GM19395 (cell line): Measurements from ENCODE around the gene SKA3.
"Not testable (repeated sequence)": the region's sequence is repeated elsewhere in the genome, so short reads cannot be mapped to it uniquely, and the experiment has no call there.

Experiments used
- ATAC-seq: cut with Tn5 transposase; IDR thresholded peaks from one replicate; pipeline ENCODE4 v1.9.1; 2021; ENCODE audit warnings: mild to moderate bottlenecking, moderate library complexity; ENCODE audit not compliant: unreplicated experiment

Gene SKA3

GRCh38 chr13:21176215-21176981 lies at the start of gene SKA3, which contains the start of gene MRPL57:
Gene SKA3, minus strand, starts transcription at chr13:21176552. Its CDS starts 75 bp downstream, at chr13:21176477.
Gene MRPL57, plus strand, starts transcription at chr13:21176658. Its CDS starts 259 bp downstream, at chr13:21176917.
- peak; percentile 89 for ATAC-seq

GRCh38 chr13:21225082-21225481 lies 48.7 kb upstream of the SKA3 start:
- no peak for ATAC-seq

GRCh38 chr13:21221268-21221667 lies 44.9 kb upstream of the SKA3 start:
- no peak for ATAC-seq

GRCh38 chr13:21219716-21220115 lies 43.4 kb upstream of the SKA3 start:
- not testable (repeated sequence) for ATAC-seq

- peak; percentile 68 for ATAC-seq
These were observed 42.7 kb upstream of the SKA3 start for GRCh38 chr13:21219036-21219381.

- ATAC-seq = peak; percentile 98
These were observed 42.1 kb upstream of the SKA3 start for GRCh38 chr13:21218351-21219035.

- no peak for ATAC-seq
These were observed 40.0 kb upstream of the SKA3 start for GRCh38 chr13:21216332-21216731.

GRCh38 chr13:21215419-21215818 lies 39.1 kb upstream of the SKA3 start:
- ATAC-seq = not testable (repeated sequence)

GRCh38 chr13:21212138-21212775 lies 35.9 kb upstream of the SKA3 start:
- ATAC-seq = no peak

GRCh38 chr13:21208652-21209154 lies 32.4 kb upstream of the SKA3 start:
- ATAC-seq = no peak

- ATAC-seq = no peak
These were observed 26.6 kb upstream of the SKA3 start for GRCh38 chr13:21202767-21203531.

- ATAC-seq = not testable (repeated sequence)
These were observed 25.3 kb upstream of the SKA3 start for GRCh38 chr13:21201456-21202190.

- not testable (repeated sequence) for ATAC-seq
These were observed 22.0 kb upstream of the SKA3 start for GRCh38 chr13:21198391-21198790.

GRCh38 chr13:21197606-21198225 lies 21.4 kb upstream of the SKA3 start:
- not testable (repeated sequence) for ATAC-seq

- ATAC-seq = not testable (repeated sequence)
These were observed 18.4 kb upstream of the SKA3 start for GRCh38 chr13:21194756-21195155.

- ATAC-seq = not testable (repeated sequence)
These were observed 10.1 kb upstream of the SKA3 start for GRCh38 chr13:21186410-21186809.

- ATAC-seq = no peak
These were observed 5.3 kb upstream of the SKA3 start for GRCh38 chr13:21181671-21182070.

GRCh38 chr13:21176982-21177284 lies 581 bp upstream of the SKA3 start:
- ATAC-seq = peak; percentile 24

- ATAC-seq = no peak
These were observed 617 bp downstream of the SKA3 start for GRCh38 chr13:21175656-21176214.
